Activated gamma-delta T cell treated with anti-CD3 and anti-CD28 coated beads, Interleukin-2, amount 50 U/mL, for 16 hours (primary cell): ENCODE data around the gene ERP27.

ENCODE experiments used
- DNase-seq: peaks from one replicate; pipeline ENCODE4 v3.0.0-alpha.2; 2020; ENCODE audit warnings: low read depth

The ERP27 gene

DNA sequence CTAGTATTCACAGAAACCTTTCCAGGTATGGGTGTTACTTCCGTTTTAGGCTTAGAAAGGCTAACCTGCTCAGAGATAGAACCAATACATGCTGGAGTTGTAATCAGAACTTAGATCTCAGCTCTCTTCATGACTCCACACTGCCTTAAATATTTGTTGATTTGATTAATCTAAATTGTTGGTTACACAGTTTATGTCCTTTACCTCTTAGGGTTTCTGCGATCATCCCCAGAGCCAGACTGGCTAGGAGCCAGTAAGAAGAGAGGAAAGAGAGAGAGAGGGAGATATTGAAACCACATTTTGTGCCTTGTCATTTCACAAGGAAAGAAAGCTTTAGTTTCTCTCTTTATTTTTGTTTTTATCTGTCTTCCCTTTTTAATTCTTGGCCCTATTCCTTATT lies 35.9 kb downstream of the ERP27 start:
- DNase-seq = no peak

DNA sequence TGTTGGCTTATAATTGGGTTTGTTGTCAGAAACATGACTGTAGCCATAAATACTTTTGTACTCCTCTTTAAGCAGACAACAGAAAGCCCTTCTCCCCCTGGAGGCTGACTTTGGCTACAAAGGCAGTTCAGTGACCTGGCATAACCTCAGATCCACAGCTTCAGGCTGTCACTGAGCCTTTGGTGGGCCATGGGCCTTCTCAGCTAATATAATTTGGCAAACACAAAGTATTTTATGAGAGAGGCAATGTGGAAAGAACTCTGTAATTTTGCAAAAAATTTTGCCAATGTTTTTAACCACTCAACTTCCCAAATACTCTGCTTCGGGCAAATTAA lies 37.1 kb downstream of the ERP27 start:
- DNase-seq = no peak

DNA sequence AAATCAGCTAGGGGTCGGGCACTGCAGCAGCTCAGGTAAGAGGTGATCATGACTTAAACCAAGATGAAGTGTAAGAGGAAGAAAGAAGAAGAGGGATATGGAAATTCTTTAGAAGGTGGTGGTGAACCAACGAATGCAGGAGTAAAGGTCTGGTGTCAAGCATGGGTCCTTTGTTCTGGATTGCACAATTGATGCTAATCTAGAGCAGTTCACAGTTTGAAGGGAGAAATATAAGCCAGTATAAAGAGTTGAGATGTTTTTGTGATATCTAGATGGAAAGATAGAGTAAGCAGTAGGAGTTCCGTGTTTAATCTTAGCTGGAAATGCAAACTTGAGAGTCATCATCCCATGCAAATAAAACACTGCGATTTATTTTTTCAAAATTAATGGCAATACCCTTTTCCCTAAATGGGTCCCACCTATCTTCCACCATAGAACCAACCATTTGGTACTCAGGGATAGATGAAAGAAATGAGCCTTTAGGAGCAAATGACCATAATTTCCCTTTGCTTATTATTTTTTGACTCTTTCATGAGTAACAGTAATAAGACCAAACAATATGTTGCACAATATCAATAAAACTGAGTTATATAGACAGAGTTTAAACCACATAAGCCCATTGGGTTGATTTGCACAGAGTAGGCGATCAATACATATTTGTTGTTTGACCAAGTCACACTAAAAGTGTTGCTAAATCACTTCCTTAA lies 37.7 kb downstream of the ERP27 start:
- no peak for DNase-seq

DNA sequence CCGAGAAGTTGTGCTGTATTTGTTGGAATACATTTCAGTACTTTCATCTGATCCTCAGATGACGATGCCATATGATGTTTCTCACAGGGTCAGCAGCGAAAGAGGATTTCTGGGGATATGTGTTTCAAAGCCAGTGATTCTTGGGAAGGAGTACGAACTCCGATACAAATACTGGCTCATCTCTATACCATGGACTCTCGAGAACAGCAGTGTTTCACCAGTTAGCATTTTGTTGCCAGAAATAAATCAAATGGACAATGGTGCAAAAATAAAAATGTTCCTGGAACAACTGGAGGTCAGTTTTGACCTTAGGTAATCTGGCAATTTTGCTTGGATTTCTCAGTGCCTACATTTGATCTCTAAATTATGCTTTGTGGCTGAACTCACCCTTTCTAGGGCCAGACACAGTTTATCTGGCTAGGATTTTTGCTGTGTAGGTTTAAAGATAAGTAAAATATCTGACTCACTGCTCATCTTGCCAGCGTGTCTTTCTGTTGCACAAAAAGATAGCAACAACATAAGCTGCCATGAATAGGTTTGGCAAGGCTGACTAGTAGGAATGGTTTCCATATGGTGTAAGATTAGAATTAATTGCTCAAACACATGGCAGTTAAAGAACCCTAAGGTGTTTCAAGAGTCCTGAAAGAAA lies 41.7 kb downstream of the ERP27 start:
- DNase-seq = no peak

DNA sequence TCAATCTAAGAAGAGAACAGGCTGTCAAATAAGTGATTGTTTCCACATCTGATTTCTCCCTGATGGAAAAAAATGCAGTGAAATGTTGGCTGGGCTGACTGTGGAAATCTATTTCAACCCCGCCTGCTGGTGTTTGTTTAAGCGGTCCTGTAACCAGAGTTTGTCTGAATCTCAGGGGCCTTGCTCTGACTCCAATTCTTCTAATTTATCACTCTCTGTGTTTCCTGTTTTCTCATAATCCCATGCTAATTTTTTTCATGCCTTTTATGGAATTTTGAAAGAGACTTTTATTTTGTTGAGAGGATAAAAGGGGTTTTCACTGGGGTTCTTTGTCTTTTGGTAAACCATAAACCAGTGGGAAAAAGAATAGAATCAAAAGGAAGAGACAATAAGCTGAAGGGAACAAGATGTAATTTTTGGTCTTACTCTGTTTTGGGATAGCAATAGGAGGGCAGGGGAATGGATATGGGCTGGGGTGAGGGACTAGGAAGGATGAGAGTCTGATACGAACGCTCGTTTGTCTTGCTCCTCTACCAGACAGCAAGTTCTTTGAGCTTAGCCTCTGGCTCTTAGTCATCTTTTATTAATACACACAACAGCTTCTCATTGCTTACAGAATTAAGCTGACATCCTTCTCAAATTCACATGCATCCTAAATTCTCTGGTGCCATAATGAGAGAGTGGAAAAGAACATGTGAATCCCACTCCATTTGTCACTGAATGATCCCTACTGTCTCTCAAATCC lies 44.7 kb downstream of the ERP27 start:
- no peak for DNase-seq

DNA sequence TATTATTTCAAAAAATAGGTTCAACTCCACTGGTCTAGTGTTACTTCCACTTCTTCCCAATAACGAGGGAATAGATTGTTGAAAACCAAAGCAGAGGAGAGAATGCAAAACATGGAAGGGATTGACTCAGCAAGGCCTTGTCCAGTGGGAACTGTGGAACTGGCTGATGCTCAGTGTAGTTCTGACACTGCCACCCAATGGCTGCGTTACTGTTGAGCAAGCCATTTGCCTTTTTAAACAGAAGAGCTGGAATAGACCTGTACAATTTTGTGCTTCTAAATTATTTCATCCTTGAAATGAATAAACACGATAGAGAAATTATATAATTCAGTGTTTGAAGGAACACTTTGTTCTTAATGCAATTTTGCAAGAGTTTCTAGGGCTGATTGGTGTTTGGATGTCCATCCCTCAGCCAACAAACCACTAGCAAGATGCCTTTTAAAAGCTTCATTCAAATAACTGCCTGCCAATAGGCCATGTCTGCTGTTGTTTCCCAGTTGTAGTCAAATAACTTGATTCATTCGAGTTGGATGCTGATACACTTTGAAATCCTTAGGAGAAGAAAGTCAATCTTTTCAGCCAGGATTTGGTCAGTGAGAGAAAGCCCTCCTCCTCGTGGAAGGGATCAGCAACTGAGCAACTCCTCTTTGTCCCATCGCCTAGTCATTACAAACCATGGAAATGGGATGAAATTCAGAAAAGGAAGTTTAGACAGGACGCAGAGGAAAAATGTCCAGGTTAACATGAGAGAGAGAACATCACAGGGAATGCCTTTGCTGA lies 45.4 kb downstream of the ERP27 start:
- no peak for DNase-seq

DNA sequence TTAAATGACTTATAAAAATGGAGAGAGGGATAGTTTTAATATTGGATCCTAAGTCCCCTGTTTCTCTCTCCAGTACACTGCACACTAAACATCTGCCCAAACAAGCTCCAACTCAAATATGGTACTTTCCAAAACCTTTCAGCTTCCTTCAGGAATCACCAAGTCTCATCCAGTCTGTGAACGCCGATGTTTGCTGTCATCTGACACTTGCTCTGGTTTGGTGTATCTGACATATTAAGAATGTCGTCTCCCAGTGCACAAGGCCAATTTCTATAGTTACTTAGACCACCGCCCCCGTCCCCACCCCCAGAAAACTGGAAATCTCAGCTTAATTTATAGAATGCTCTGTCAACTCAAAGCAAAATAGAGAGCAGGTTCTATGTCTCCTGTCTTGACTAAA lies 47.6 kb downstream of the ERP27 start:
- DNase-seq = no peak

DNA sequence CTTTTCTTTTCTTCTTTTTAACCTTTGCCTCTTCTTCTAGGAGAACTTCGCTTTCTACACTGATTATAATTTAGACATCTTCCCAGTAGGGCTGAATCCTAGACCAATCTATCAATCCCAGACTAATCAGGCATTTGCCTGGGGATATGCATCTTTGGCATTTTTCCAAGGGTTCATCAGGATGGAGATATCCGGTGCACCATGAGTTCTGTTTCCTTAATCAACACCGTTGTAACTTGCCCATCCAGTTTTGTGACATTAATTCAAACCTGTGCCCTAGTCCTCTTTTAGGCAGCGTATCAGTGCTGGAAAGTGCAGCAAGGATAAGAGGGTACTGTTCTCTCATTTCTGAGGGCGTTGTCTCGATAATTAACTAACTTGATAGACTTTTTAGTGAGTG lies 52.1 kb downstream of the ERP27 start:
- no peak for DNase-seq

DNA sequence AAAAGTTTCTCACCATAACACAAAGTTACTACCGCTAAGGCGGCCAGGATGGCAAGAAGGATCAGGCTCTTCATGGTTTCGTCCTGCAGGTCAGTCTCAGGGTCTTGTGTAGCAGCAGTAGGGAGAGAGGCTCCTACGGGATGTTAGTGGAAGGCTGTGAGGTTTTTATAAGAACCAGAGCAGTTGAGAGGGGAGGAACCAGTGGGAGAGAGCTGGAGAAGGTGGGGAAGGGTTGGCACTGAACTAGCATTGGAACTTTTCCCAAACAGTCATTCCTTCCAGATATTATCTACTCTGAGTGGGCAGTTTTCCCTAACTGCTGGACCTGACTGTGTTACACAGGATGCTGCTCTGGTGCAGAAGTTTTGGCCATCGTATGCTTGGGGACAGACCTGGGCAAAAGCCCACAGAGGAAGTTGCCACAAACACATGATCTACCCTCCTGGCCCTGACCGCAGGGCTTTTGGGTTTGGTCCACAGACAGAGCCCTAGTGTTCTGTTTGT lies 52.6 kb downstream of the ERP27 start, which contains the start of gene MGP:
Gene MGP (minus strand): TSS at position 137 of the 504 bp plus-strand sequence. CDS start 63 bp downstream, at position 74.
- no peak for DNase-seq

DNA sequence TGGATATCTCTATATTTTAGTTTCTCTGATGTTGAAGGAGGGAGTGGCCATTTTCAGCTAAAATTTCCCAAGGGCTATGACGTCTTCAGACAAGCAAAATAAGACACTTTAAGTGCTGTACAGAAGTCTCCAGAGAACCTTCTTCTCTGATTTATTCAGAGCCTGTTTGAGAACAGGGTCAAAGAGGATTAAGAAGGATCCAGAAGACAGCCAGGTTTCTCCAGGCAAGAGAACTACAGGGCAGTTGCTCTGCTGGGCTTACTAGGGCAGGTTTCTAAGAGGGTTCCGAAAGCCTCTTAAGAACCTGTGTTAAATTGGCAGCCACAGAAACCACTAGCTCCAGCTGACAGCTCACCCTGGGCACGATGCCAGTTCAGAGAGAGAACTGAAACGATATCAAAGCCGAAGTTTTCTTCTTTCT lies 53.9 kb downstream of the ERP27 start:
- peak; percentile 77 for DNase-seq

DNA sequence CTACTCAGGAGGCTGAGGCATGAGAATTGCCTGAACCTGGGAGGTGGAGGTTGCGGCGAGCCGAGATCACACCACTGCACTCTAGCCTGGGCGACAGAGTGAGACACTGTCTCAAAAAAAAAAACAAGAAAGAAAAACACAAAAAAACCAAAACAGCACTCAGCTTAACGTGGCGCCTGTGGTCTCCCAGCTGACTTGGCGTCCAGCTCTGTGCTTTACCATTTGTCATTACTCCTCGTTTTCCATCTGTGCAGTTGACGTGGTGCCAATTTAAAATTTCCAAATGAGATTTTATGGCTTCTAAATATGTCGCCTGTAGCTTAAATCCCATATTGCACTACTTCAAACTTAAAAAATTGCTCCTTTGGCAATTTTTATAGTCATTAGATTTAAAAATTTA lies 54.7 kb downstream of the ERP27 start:
- no peak for DNase-seq

DNA sequence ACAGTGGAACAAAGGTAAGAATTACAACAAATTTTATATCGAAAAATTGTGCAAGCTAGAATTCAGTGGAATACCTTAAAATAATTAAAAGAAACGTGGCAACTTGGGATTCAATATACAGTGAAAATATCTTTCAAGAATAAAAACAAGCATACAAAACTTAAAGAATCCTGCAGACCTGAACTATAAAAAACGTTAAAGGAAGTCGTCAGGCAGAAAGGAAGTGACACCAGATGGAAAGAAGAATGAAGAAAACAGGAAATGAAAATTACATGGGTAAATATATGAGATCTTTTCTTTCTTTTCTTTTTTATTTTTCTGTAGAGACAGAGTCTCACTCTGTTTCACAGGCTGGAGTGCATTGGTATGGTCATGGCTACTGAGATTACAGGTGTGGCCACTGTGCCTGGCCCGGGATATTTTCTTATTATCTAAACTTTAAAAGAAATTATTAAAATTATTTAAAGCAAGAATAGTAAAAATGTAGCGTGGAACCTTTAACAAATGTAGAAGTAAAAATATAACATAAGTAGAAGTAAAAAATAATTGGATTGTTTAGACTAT lies 57.4 kb downstream of the ERP27 start:
- DNase-seq = no peak

DNA sequence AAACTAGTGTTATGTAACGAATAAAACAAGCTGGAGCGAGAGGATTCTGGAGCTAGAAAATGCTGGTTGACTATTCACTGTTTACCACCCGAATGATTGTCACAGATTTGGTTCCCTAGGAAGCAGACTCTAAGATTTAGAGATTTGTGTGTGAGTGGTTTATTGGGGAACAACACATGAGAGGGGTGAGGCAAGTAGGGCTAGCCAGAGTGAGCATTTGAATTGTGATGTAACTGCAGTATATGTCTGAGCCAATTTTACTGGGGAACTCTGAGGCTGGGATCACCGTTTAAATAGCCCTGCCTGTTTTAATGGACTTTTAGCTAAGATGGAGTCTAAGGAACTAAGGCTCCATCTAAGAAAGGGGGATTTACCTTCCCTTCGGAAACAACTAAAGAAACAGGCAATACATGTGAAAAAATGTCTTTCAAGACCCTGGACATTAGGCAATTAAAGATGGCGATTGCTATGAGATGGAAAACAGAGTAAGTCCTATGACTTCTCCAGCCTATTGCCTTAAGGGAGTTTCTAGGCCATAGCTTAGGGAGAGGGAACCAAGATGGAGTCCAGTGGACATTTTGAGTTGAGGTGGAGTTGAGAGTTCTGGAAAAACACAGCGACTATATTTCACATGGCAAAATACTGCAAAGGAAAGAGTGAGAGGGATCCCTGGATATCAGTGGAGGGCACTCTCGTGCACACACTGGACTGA lies 59.0 kb downstream of the ERP27 start:
- DNase-seq = no peak

DNA sequence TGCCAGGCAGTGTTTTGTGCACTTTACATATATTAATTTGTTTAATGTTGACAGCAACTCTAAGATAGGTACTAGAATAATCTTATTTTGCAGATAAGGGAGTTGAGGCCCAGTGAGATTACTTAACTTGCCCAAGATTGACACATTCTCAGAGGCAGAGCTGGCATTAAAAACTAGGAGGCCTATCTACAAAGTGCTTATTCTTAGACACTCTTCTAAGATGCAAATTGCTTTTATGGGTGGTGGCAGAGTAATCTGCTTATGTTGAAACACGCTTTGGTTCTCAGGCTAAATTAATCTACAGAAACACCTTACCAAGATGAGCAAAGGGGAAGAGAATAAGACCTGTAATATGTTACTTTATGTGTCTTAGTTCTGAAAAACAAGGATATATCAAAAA lies 59.8 kb downstream of the ERP27 start:
- DNase-seq = no peak

DNA sequence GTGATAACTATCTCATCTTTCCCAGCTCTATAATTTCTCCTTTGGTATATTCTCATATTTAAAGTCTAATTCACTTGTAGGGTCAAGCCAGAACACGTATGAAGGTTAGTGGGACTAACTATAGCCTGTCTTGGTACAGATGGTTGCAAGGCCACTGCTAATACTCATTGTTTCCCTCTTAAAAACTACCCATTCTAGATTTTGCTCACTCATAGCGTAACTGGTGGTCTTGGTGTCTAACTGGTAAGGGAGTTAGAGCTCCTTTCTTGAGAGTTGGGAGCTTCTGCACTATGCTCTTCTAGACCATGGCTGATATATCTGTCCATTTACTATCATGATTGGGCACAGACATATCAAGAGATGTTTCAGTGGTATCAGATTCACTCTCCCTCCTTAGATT lies 61.5 kb downstream of the ERP27 start:
- DNase-seq = no peak

DNA sequence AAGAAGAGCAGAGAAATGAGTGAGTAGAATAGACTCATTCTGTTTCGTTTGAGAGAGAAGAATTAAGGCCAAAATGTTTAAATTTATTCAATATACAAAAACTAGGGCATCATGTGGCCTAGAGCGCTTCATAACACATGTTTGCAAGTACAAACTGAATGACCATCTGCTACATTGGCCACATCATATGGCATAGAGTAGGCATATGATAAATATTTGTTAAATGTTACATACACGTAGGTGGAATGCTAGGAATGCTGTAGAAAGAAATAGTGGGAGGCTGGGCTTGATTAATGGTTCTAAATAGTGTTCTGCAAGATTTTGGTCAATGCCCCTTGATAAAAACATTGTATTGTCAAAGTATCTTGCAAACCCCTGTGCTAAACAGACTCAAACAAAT lies 63.5 kb downstream of the ERP27 start:
- no peak for DNase-seq

DNA sequence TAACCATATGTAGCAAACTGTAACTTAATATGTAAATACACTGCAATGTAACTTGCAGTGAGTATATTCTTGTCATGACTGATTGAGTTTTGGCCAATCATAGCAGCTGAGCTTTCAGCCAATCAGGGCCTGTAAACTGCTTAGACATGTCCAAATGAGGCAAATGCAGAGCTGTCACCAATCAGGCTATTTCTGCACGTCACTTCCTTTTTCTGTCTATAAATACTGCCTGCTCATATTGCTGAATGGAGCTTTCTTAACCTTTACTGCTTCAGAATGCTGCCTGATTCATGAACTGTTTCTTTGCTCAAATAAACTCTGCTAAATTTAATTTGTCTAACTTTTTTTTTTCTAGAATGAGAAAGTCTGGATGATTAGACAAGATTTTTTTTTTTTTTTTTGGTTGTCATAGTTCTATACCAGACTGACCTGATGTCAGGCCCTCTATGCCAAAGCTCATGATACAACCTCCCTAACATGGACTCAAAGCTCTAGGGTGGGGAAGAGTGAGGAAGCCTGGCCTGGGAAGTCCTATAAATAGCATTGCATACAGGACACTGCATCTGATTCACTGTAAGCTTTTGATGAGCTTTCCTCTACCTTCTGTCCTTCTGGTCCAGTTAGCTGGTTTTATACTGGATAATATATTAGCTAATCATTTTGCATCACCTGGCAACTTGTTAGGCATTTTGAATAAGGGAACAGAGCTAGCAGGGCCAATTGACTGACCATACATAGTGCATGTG lies 64.7 kb downstream of the ERP27 start:
- no peak for DNase-seq

DNA sequence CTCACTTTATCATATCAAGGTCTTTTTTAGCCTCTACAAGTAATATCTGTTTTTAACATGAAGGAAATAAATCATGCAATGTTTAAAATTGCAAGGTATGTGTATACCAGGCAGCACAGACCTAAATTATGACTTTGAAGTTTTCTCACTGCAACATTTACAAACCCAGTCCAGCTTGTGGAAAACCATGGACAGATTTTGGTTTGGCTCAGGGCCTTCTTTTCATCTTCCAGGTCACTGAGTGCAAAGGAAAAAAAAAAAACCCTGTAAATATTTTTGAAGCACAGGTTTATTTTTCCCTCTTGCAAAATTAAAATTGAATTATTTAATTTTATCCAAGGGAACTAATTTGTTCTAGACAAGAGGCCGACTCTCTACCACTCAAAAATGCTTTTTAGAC lies 66.5 kb downstream of the ERP27 start:
- no peak for DNase-seq

DNA sequence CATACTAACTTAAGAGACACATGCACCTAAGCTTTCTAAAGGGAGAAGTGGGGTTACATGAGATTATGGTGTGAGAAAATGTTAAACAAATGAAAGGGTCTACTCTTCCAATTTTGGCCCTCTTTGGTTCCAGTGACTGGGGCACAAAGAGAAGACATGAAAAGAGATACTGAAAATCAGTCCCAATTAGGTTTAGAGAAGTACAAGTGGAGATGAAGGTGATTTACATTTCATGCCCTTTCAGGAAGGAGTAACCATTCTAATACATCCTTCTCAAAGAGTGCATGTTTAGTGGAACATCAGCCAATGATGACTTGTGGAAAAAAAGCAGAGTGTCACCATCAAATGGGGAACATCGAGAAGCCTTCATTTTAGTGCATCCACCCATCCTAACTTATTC lies 67.1 kb downstream of the ERP27 start:
- DNase-seq = no peak

DNA sequence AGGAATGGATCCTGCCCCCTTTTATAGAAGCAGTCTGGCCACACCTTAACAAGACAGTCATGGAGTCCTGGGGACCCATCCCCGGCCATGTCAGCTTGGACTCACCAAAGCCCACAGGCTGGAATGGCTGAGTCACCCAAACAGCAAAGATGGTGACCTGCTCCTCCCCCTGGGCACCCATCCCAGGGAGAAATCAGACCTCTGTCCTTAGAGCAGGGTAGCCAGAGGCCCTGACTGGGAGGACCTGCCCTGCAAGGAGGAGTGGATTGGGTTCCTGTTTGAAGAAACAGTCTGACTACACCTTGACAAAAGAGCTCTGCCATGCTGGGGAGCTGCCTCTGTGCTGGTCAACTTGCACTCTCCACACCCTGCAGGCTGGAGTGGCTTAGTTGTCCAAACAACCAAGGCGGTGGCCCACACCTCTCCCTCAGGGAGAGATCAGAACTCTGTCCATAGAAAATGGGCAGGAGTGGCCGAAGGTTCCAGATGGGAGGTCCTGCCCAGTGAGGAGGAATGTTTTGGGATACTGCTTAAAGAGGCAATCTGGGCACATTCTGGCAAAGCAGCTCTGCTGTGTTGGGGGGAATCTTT lies 69.3 kb downstream of the ERP27 start:
- DNase-seq = no peak
